Measurements from ENCODE around the gene SRRM2. TPM values are rescaled to one million over a fixed set of nuclear protein-coding genes. Genes with fewer than 3 reads are reported as not detected.

The SRRM2 gene
- total RNA-seq, 1 experiment from 2014 or later: 746 TPM

- Histone ChIP-seq H3K36me3 (ENCODE audit: low read depth) (no peaks in the 10 kb centered on the region), H3F3A (ENCODE audit: insufficient read depth, low read depth) (peaks cover 45% of the 10 kb centered on the region), H3K27me3 (ENCODE audit: insufficient read depth, low read depth) (no peaks in the 10 kb centered on the region), H3K9me3 (ENCODE audit: insufficient read depth, low read depth) (no peaks in the 10 kb centered on the region), H3K9me2 (ENCODE audit: insufficient read depth) (no peaks in the 10 kb centered on the region), H3K4me2 (peak overlapping the region; percentile 94), H2AFZ (0 out of 2 replicates have a peak overlapping the region, but pooled peaks have one; percentile 87), H3K4me1 (replicated peaks; ENCODE audit: insufficient read depth) (peaks cover 34% of the 10 kb centered on the region), H3K79me2 (ENCODE audit: low read depth) (0 out of 2 replicates have a peak, but pooled peaks cover 4% of the 10 kb centered on the region), H3K27ac (peak overlapping the region; percentile 72), H4K20me1 (ENCODE audit: insufficient read depth) (peaks cover 6% of the 10 kb centered on the region; the same call in 1 of the 2 replicates), H3K4me3 (peak overlapping the region; percentile 64)
- POLR2A ChIA-PET (ENCODE audit: unreplicated experiment): interaction anchor here (0.6 to 0.8 kb wide), 4 partner anchors 37 to 139 kb away, joined by 3 read pairs; partner anchors contain the start of genes ELOB and KCTD5
- TF ChIP-seq CTCF (conservative IDR thresholded peaks at IDR 0.05) (no peak), EZH2 (IDR thresholded peaks at IDR 0.05; ENCODE audit: low read depth) (no peak)
- no TSS peak for BruUV-seq (replicated peaks)
- DNase-seq: peak; percentile 82 to 90
- CTCF ChIA-PET: interaction anchor here (1.1 kb wide), 1 partner anchor 70 kb away, joined by 11 read pairs; no protein-coding TSS in a partner anchor
- intact Hi-C loops (cut with micrococcal nuclease; ENCODE audit: unreplicated experiment): loop anchor here (2.0 to 5.0 kb wide), 3 partner anchors 47 to 388 kb away; no protein-coding TSS in a partner anchor
Measured at GRCh38 chr16:2719328-2720063, 32.9 kb upstream of the SRRM2 start.

- Histone ChIP-seq H3K4me1 (replicated peaks; ENCODE audit: insufficient read depth) (peaks cover 34% of the 10 kb centered on the region), H3K36me3 (ENCODE audit: low read depth) (no peaks in the 10 kb centered on the region), H3F3A (ENCODE audit: insufficient read depth, low read depth) (peaks cover 45% of the 10 kb centered on the region), H3K79me2 (ENCODE audit: low read depth) (0 out of 2 replicates have a peak, but pooled peaks cover 4% of the 10 kb centered on the region), H3K9me2 (ENCODE audit: insufficient read depth) (no peaks in the 10 kb centered on the region), H3K4me2 (peak within 1 kb of the TSS; percentile 94), H2AFZ (peak within 1 kb of the TSS; percentile 87), H3K27ac (peak within 1 kb of the TSS; percentile 72), H3K27me3 (ENCODE audit: insufficient read depth, low read depth) (no peaks in the 10 kb centered on the region), H3K4me3 (peak within 1 kb of the TSS; percentile 64), H4K20me1 (ENCODE audit: insufficient read depth) (peaks cover 6% of the 10 kb centered on the region; the same call in 1 of the 2 replicates), H3K9me3 (ENCODE audit: insufficient read depth, low read depth) (no peaks in the 10 kb centered on the region)
- CTCF ChIA-PET: interaction anchor here (1.1 kb wide), 1 partner anchor 70 kb away, joined by 11 read pairs; no protein-coding TSS in a partner anchor
- POLR2A ChIA-PET (ENCODE audit: unreplicated experiment): interaction anchor here (0.8 kb wide), 1 partner anchor 38 kb away, joined by 3 read pairs; the partner anchor contains the start of gene KCTD5
- no TSS peak for BruUV-seq (replicated peaks)
- intact Hi-C loops (cut with micrococcal nuclease; ENCODE audit: unreplicated experiment): loop anchor here (2.0 to 5.0 kb wide), 3 partner anchors 47 to 387 kb away; no protein-coding TSS in a partner anchor
- TF ChIP-seq EZH2 (IDR thresholded peaks at IDR 0.05; ENCODE audit: low read depth) (no peak), CTCF (conservative IDR thresholded peaks at IDR 0.05) (no peak)
- peak; percentile 57 to 59 for DNase-seq
Measured at GRCh38 chr16:2720064-2720457, 32.4 kb upstream of the SRRM2 start, which contains the start of gene PRSS27. Gene PRSS27, minus strand, starts transcription at chr16:2720224. Its CDS starts 64 bp downstream, at chr16:2720160.

Measured in PC-9 (cell line).